Retinal pigment epithelial cell (primary cell): ENCODE data around the gene PSMB2.
A peak's percentile ranks its signal among the peaks of the same experiment; 100 is the strongest.
"Not testable (repeated sequence)": the region's sequence is repeated elsewhere in the genome, so short reads cannot be mapped to it uniquely, and the experiment has no call there.

Experiments
- DNase-seq: peaks from one replicate; pipeline ENCODE4 v3.0.0-alpha.2; 2010; ENCODE audit warnings: low read depth
- H3K4me3 ChIP-seq: 2 replicates; pipeline ENCODE4 v1.5.1; 2011; ENCODE audit warnings: mild to moderate bottlenecking, low read length, control low read depth, moderate library complexity
- TF ChIP-seq, protein P1 (sequence below): conservative IDR thresholded peaks from 2 replicates; pipeline ENCODE4 v1.5.1; 2011; ENCODE audit warnings: low read depth, low read length, control low read depth, inconsistent platforms

PSMB2 gene

DNA sequence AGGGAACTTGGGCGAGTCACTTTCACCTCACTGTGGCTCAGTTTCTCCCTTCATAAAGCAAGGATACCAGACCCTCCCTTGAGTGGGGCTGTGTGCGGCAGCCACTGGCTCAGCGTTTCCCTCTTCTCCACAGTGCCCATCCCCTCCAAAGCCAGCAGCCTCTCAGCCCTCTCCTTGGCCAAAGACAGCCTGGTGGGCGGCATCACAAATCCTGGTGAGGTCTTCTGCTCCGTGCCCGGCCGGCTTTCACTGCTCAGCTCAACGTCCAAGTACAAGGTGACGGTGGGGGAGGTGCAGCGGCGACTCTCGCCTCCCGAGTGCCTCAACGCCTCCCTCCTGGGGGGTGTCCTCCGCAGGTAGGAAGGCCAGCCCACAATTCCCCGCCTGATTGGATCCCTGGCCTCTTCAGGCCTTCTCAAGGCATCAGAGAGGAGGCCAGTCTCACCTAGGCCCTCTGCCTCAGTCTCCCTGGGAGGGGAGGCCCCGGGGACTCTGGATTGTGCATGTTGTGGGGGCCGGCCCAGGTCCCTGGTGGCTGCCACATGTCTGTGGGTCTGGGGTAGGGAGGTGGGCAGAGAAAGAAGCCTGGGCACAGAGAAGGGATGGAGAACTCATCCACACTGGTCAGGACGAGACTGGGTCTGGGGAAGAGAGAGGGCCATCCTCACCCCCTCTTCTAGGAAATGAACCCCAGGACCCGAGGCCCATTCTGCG is 53.0 kb downstream of the PSMB2 start:
- no peak for DNase-seq
- TF ChIP-seq, protein P1, sequence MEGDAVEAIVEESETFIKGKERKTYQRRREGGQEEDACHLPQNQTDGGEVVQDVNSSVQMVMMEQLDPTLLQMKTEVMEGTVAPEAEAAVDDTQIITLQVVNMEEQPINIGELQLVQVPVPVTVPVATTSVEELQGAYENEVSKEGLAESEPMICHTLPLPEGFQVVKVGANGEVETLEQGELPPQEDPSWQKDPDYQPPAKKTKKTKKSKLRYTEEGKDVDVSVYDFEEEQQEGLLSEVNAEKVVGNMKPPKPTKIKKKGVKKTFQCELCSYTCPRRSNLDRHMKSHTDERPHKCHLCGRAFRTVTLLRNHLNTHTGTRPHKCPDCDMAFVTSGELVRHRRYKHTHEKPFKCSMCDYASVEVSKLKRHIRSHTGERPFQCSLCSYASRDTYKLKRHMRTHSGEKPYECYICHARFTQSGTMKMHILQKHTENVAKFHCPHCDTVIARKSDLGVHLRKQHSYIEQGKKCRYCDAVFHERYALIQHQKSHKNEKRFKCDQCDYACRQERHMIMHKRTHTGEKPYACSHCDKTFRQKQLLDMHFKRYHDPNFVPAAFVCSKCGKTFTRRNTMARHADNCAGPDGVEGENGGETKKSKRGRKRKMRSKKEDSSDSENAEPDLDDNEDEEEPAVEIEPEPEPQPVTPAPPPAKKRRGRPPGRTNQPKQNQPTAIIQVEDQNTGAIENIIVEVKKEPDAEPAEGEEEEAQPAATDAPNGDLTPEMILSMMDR, result no peak
- H3K4me3 ChIP-seq, result no peak overlapping the region

DNA sequence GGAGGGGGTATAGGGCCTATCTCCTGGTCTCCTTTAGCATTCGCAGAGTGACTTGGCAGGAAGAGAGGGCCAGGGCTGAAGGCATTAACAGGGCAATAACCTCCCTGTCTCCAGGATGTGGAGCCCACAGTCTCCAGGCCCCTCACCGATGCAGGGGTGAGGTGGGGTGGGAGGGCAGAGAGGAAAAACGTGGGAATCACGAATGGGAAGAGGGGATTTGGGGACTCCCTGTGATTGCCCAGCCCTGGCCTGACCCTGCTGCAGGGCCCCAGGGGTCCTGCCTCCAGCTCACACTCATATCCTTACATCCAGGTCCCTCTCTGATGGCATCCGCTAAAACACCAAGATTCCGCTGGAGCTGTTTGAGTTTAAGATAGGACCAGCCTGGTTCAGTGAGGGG is 53.6 kb downstream of the PSMB2 start:
- DNase-seq, result no peak
- TF ChIP-seq, protein P1, result no peak

DNA sequence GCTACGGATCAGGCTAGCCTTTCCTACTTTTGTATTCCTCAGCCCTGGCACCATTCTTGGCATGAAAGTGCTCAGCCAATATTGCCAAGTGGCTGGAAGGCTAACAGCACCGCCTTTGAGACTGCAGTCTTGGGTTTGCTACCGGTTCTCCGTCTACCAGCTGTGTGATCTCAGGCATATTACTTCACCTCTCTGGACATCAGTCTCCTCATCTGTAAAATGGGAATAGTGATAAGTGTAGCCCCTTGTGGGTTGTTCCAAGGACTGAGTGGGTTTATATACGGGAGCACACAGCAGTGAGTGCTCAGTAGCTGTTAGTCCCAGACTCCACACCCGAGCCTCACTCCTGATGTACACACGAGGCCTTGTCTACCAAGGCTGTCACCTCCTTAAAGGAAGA is 54.5 kb downstream of the PSMB2 start:
- no peak for DNase-seq
- TF ChIP-seq, protein P1, result no peak
- no peak overlapping the region for H3K4me3 ChIP-seq

More for the DNA sequence above, 53.6 kb downstream of the PSMB2 start:
- H3K4me3 ChIP-seq, result no peak overlapping the region

DNA sequence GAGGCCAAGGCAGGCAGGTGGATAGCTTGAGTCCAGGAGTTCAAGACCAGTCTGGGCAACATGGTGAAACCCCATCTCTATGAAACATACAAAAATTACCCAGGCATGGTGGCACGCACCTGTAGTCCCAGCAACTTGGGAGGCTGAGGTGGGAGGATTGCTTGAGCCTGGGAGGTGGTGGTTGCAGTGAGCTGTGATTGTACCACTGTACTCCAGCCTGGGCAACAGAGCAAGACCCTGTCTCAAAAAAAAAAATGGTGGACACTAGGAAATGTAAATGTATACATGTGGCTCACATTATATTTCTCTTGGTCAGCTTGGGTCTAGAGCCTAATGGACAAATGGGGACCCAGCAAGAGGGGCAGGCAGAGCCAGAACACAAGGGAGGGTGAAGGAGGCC is 55.5 kb downstream of the PSMB2 start:
- not testable (repeated sequence) for H3K4me3 ChIP-seq, DNase-seq

DNA sequence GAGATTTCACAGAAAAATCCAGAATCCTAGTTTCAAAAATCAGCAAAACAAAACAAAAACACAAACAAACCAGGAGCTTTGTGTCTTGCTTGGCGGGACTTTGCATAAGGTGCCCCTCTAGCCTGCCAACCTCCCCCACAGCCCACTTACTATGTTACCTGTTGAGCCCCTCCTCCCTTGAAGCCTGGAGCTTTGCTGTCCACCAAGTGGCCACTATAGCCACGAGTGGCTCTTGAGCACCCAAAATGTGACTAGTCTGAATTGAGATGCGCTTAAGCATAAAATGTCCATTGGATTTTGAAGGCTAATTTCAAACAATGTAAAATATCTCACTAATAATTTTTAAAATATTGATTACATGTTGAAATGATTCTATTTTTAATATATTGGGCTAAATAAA is 56.0 kb downstream of the PSMB2 start:
- TF ChIP-seq, protein P1, result no peak
- no peak for DNase-seq
- H3K4me3 ChIP-seq, result no peak overlapping the region

DNA sequence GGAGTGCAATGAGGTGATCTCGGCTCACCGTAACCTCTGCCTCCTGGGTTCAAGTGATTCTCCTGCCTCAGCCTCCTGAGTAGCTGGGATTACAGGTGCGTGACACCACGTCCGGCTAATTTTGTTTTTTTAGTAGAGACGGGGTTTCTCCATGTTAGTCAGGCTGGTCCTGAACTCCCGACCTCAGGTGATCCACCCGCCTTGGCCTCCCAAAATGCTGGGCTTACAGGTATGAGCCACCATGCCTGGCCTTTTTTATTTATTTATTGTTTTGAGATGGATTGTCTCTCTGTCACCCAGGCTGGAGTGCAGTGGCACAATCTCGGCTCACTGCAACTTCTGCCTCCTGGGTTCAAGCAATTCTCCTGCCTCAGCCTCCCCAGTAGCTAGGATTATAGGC is 59.7 kb downstream of the PSMB2 start:
- not testable (repeated sequence) for DNase-seq, H3K4me3 ChIP-seq

DNA sequence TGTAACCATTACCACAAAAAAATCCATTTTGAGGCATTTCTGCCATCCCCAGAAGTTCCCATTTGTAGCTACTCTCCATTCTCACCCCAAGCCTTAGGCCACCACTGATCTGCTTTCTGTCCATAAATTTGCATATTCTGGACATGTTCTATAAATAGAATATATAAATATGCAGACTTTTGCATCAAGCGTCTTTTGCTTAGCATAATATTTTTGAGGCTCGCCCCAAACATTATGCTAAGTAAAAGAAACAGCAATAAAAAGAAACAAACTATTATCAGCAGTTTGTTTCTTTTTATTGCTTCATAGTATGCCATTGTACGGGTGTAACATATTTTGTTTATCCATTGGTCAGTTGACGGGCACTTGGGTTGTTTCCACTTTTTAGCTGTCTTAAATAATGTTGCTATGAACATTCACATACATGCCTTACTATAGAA is 60.4 kb downstream of the PSMB2 start:
- DNase-seq, result no peak
- TF ChIP-seq, protein P1, result no peak

DNA sequence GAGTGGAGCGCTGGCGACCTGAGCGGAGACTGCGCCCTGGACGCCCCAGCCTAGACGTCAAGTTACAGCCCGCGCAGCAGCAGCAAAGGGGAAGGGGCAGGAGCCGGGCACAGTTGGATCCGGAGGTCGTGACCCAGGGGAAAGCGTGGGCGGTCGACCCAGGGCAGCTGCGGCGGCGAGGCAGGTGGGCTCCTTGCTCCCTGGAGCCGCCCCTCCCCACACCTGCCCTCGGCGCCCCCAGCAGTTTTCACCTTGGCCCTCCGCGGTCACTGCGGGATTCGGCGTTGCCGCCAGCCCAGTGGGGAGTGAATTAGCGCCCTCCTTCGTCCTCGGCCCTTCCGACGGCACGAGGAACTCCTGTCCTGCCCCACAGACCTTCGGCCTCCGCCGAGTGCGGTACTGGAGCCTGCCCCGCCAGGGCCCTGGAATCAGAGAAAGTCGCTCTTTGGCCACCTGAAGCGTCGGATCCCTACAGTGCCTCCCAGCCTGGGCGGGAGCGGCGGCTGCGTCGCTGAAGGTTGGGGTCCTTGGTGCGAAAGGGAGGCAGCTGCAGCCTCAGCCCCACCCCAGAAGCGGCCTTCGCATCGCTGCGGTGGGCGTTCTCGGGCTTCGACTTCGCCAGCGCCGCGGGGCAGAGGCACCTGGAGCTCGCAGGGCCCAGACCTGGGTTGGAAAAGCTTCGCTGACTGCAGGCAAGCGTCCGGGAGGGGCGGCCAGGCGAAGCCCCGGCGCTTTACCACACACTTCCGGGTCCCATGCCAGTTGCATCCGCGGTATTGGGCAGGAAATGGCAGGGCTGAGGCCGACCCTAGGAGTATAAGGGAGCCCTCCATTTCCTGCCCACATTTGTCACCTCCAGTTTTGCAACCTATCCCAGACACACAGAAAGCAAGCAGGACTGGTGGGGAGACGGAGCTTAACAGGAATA is 64.0 kb downstream of the PSMB2 start:
- H3K4me3 ChIP-seq, result peak overlapping the region; percentile 16
- DNase-seq, result no peak
- TF ChIP-seq, protein P1, result no peak

More for the DNA sequence above, 60.4 kb downstream of the PSMB2 start:
- H3K4me3 ChIP-seq, result no peak overlapping the region

DNA sequence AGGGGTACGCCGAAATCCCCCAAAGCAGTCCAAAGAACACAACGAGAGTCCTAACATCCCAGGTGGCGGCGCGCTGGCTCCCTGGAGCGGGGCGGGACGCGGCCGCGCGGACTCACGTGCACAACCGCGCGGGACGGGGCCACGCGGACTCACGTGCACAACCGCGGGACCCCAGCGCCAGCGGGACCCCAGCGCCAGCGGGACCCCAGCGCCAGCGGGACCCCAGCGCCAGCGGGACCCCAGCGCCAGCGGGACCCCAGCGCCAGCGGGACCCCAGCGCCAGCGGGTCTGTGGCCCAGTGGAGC is 64.6 kb downstream of the PSMB2 start:
- not testable (repeated sequence) for DNase-seq, H3K4me3 ChIP-seq
